ENCODE results near the gene OR5H1. TPM values are rescaled to one million over a fixed set of nuclear protein-coding genes. Genes with fewer than 3 reads are reported as not detected.

The OR5H1 gene
- total RNA-seq (not detected), polyA plus RNA-seq (not detected), total RNA-seq (not detected)

DNA sequence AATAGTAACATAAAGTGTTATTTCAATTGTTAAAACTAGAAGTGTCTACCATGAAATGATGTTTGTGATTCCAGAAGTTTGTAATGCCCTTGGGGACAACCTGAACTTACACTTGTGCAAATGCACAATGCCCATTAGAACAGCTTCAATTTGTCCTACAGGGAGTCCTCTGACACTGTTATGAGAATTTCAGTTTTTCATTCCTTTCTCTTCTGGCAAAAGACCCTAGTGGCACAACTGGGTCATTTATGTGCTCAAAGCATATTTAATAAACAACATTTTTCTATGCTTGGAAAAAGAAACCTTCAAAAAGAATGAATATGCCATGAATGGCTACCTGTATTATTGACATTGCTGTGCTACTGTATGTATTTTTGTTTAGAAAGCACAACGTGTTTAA is at the start of gene OR5H1:
TSS of gene OR5H1 (plus strand) at position 301 of the 400 bp plus-strand sequence. CDS start 1,977 bp downstream, outside the sequence.
- H3K36me3 Mint-ChIP-seq = no peaks in the 10 kb centered on the region
- no peaks in the 10 kb centered on the region for H3K4me1 ChIP-seq (ENCODE audit: control insufficient read depth in 2 of 2, insufficient read depth in 2 of 2, low read length in 2 of 2)
- H3K27me3 Mint-ChIP-seq = peaks cover 0 to 5% (median 0%) of the 10 kb centered on the region in 5 donors
- CTCF ChIA-PET = no interaction called here
- no peak within 1 kb of the TSS for H3K27ac Mint-ChIP-seq
- no peaks in the 10 kb centered on the region for H3K9me3 ChIP-seq (ENCODE audit: control insufficient read depth in 2 of 3, low read length in 3 of 3)
- no peak within 1 kb of the TSS for H3K4me3 ChIP-seq (ENCODE audit: low read length)
- H3K4me3 Mint-ChIP-seq = no peak within 1 kb of the TSS
- H3K27me3 ChIP-seq (ENCODE audit: control insufficient read depth in 2 of 2, insufficient read depth in 2 of 2, low read length in 2 of 2) = no peaks in the 10 kb centered on the region
- H3K27ac ChIP-seq (ENCODE audit: low read depth, low read length) = no peak within 1 kb of the TSS
- no peaks in the 10 kb centered on the region for H3K36me3 ChIP-seq (ENCODE audit: control insufficient read depth in 2 of 3, insufficient read depth in 3 of 3, low read length in 3 of 3)
- no peaks in the 10 kb centered on the region for H3K4me1 Mint-ChIP-seq
- POLR2A ChIA-PET = no interaction called here
- H3K9me3 Mint-ChIP-seq = peaks cover 0 to 1% (median 0%) of the 10 kb centered on the region in 11 donors
- DNase-seq (no peak), ATAC-seq (no peak)
- intact Hi-C loops (cut with micrococcal nuclease) = no loop called here

GRCh38 chr3:98086873-98087272 is 43.6 kb upstream of the OR5H1 start, which contains the start of gene OR5AC2:
OR5AC2 (plus strand) TSS chr3:98087173; CDS start chr3:98087173, 0 bp downstream.
- Mint-ChIP-seq H3K36me3 (no peaks in the 10 kb centered on the region), H3K4me1 (no peaks in the 10 kb centered on the region), H3K27me3 (peaks cover 0 to 7% (median 6%) of the 10 kb centered on the region in 5 donors), H3K4me3 (no peak within 1 kb of the TSS), H3K9me3 (peaks cover 0 to 7% (median 0%) of the 10 kb centered on the region in 11 donors), H3K27ac (no peak within 1 kb of the TSS)
- ChIA-PET POLR2A (no interaction called here), CTCF (no interaction called here)
- Histone ChIP-seq H3K4me3 (ENCODE audit: low read length) (no peak within 1 kb of the TSS), H3K9me3 (ENCODE audit: control insufficient read depth in 2 of 3, low read length in 3 of 3) (no peaks in the 10 kb centered on the region), H3K4me1 (ENCODE audit: control insufficient read depth in 2 of 2, insufficient read depth in 2 of 2, low read length in 2 of 2) (no peaks in the 10 kb centered on the region), H3K27me3 (ENCODE audit: control insufficient read depth in 2 of 2, insufficient read depth in 2 of 2, low read length in 2 of 2) (no peaks in the 10 kb centered on the region), H3K36me3 (ENCODE audit: control insufficient read depth in 2 of 3, insufficient read depth in 3 of 3, low read length in 3 of 3) (no peaks in the 10 kb centered on the region), H3K27ac (ENCODE audit: low read depth, low read length) (no peak within 1 kb of the TSS)
- intact Hi-C loops (cut with micrococcal nuclease) = no loop called here
- DNase-seq (no peak), ATAC-seq (no peak)

DNA sequence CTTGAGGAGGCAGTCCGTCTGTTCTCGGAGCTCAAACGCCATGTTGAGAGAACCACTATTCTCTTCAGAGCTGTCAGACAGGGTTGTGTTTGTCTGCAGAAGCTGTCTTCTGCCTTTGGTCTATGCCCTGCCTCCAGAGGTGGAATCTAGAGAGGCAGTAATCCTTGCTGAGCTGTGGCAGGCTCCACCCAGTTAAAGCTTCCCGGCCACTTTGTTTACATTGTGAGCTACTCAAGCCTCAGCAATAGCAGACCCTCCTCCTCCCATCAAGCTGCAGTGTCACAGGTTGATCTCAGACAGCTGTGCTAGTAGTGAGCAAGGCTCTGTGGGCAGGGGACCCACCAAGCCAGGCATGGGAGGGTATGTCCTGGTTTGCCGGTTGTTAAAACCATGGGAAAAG is 34.6 kb upstream of the OR5H1 start:
- Histone ChIP-seq H3K27ac (ENCODE audit: low read depth, low read length) (no peak overlapping the region), H3K4me1 (ENCODE audit: control insufficient read depth in 2 of 2, insufficient read depth in 2 of 2, low read length in 2 of 2) (no peaks in the 10 kb centered on the region), H3K4me3 (ENCODE audit: low read length) (no peak overlapping the region), H3K9me3 (ENCODE audit: control insufficient read depth in 2 of 3, low read length in 3 of 3) (no peaks in the 10 kb centered on the region), H3K36me3 (ENCODE audit: control insufficient read depth in 2 of 3, insufficient read depth in 3 of 3, low read length in 3 of 3) (no peaks in the 10 kb centered on the region), H3K27me3 (ENCODE audit: control insufficient read depth in 2 of 2, insufficient read depth in 2 of 2, low read length in 2 of 2) (no peaks in the 10 kb centered on the region)
- Mint-ChIP-seq H3K27ac (no peak overlapping the region), H3K36me3 (no peaks in the 10 kb centered on the region), H3K4me3 (no peak overlapping the region), H3K4me1 (peaks cover 0 to 2% (median 0%) of the 10 kb centered on the region in 7 donors), H3K9me3 (peaks cover 0 to 19% (median 3%) of the 10 kb centered on the region in 11 donors), H3K27me3 (peaks cover 4 to 11% (median 7%) of the 10 kb centered on the region in 5 donors)
- intact Hi-C loops (cut with micrococcal nuclease) = no loop called here
- CTCF ChIA-PET = no interaction called here
- DNase-seq = no peak
- POLR2A ChIA-PET = no interaction called here
- no peak for ATAC-seq

GRCh38 chr3:98099848-98100247 is 30.7 kb upstream of the OR5H1 start:
- Mint-ChIP-seq H3K36me3 (no peaks in the 10 kb centered on the region), H3K27ac (no peak overlapping the region), H3K9me3 (peaks cover 0 to 3% (median 0%) of the 10 kb centered on the region in 11 donors), H3K4me3 (no peak overlapping the region), H3K27me3 (peaks cover 0 to 10% (median 5%) of the 10 kb centered on the region in 5 donors), H3K4me1 (peaks cover 0 to 2% (median 0%) of the 10 kb centered on the region in 7 donors)
- H3K36me3 ChIP-seq (ENCODE audit: control insufficient read depth in 2 of 3, insufficient read depth in 3 of 3, low read length in 3 of 3) = no peaks in the 10 kb centered on the region
- DNase-seq (no peak), ATAC-seq (no peak)
- H3K4me1 ChIP-seq (ENCODE audit: control insufficient read depth in 2 of 2, insufficient read depth in 2 of 2, low read length in 2 of 2) = no peaks in the 10 kb centered on the region
- ChIA-PET POLR2A (no interaction called here), CTCF (no interaction called here)
- no peak overlapping the region for H3K27ac ChIP-seq (ENCODE audit: low read depth, low read length)
- no peaks in the 10 kb centered on the region for H3K27me3 ChIP-seq (ENCODE audit: control insufficient read depth in 2 of 2, insufficient read depth in 2 of 2, low read length in 2 of 2)
- intact Hi-C loops (cut with micrococcal nuclease) = no loop called here
- no peak overlapping the region for H3K4me3 ChIP-seq (ENCODE audit: low read length)
- H3K9me3 ChIP-seq (ENCODE audit: control insufficient read depth in 2 of 3, low read length in 3 of 3) = no peaks in the 10 kb centered on the region

GRCh38 chr3:98108162-98108561 is 22.4 kb upstream of the OR5H1 start:
- no peaks in the 10 kb centered on the region for H3K36me3 Mint-ChIP-seq
- no peaks in the 10 kb centered on the region for H3K27me3 ChIP-seq (ENCODE audit: control insufficient read depth in 2 of 2, insufficient read depth in 2 of 2, low read length in 2 of 2)
- no peak for ATAC-seq
- H3K4me1 ChIP-seq (ENCODE audit: control insufficient read depth in 2 of 2, insufficient read depth in 2 of 2, low read length in 2 of 2) = no peaks in the 10 kb centered on the region
- H3K9me3 Mint-ChIP-seq = peaks cover 0 to 43% (median 8%) of the 10 kb centered on the region in 11 donors
- no peak overlapping the region for H3K27ac ChIP-seq (ENCODE audit: low read depth, low read length)
- peaks cover 0 to 5% (median 0%) of the 10 kb centered on the region in 3 experiments for H3K9me3 ChIP-seq (ENCODE audit: control insufficient read depth in 2 of 3, low read length in 3 of 3)
- H3K4me3 Mint-ChIP-seq = no peak overlapping the region
- intact Hi-C loops (cut with micrococcal nuclease) = no loop called here
- POLR2A ChIA-PET = no interaction called here
- no peaks in the 10 kb centered on the region for H3K4me1 Mint-ChIP-seq
- H3K4me3 ChIP-seq (ENCODE audit: low read length) = no peak overlapping the region
- H3K27ac Mint-ChIP-seq = no peak overlapping the region
- no peak for DNase-seq
- peaks cover 0 to 13% (median 3%) of the 10 kb centered on the region in 5 donors for H3K27me3 Mint-ChIP-seq
- H3K36me3 ChIP-seq (ENCODE audit: control insufficient read depth in 2 of 3, insufficient read depth in 3 of 3, low read length in 3 of 3) = no peaks in the 10 kb centered on the region
- CTCF ChIA-PET = no interaction called here

DNA sequence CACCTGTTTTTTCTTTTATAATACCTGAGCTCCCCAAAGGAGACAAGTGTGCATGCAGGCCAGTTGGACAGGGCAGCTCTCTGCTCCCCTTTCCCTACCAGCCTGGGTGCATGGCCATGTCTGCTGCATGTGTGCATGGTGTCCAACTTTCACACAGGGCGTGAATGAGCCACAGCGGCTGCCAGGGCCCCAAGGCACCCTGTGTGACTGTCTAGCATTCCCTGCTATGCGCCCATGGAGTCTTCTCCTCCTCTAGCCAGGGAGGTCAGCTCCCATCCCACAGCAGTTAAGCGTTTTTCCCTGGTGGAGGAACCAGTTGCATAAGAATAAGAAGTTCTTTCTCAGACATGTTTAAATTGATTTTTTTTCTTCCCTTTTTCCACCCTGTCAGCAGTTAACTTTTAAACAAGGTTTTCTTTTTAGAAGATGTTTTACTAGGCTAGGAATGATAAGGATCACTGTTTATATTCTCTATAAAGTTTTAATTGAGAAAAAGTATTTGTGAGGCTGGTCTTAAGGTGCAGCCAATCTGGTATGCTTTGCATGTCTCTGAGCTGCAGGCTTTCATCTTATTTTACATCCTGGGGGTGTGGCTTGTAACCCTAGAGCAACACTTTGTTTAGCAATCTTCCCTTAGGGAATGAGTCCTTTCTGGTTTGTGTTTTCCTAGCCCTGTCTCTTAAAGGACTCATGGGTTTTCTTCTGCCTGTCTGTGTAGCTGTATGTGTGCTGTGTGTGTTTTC is 20.5 kb upstream of the OR5H1 start:
- Histone ChIP-seq H3K9me3 (ENCODE audit: control insufficient read depth in 2 of 3, low read length in 3 of 3) (peaks cover 0 to 5% (median 0%) of the 10 kb centered on the region in 3 experiments), H3K4me1 (ENCODE audit: control insufficient read depth in 2 of 2, insufficient read depth in 2 of 2, low read length in 2 of 2) (no peaks in the 10 kb centered on the region), H3K27me3 (ENCODE audit: control insufficient read depth in 2 of 2, insufficient read depth in 2 of 2, low read length in 2 of 2) (no peaks in the 10 kb centered on the region), H3K27ac (ENCODE audit: low read depth, low read length) (no peak overlapping the region), H3K4me3 (ENCODE audit: low read length) (no peak overlapping the region), H3K36me3 (ENCODE audit: control insufficient read depth in 2 of 3, insufficient read depth in 3 of 3, low read length in 3 of 3) (no peaks in the 10 kb centered on the region)
- Mint-ChIP-seq H3K36me3 (no peaks in the 10 kb centered on the region), H3K4me3 (no peak overlapping the region), H3K4me1 (no peaks in the 10 kb centered on the region), H3K27me3 (peaks cover 0 to 19% (median 3%) of the 10 kb centered on the region in 5 donors), H3K9me3 (peaks cover 0 to 61% (median 12%) of the 10 kb centered on the region in 11 donors), H3K27ac (no peak overlapping the region)
- POLR2A ChIA-PET = no interaction called here
- CTCF ChIA-PET = no interaction called here
- intact Hi-C loops (cut with micrococcal nuclease) = no loop called here
- no peak for ATAC-seq
- DNase-seq = no peak

- ChIA-PET CTCF (no interaction called here), POLR2A (no interaction called here)
- Histone ChIP-seq H3K9me3 (ENCODE audit: control insufficient read depth in 2 of 3, low read length in 3 of 3) (peaks cover 0 to 5% (median 0%) of the 10 kb centered on the region in 3 experiments), H3K4me1 (ENCODE audit: control insufficient read depth in 2 of 2, insufficient read depth in 2 of 2, low read length in 2 of 2) (no peaks in the 10 kb centered on the region), H3K27ac (ENCODE audit: low read depth, low read length) (no peak overlapping the region), H3K27me3 (ENCODE audit: control insufficient read depth in 2 of 2, insufficient read depth in 2 of 2, low read length in 2 of 2) (no peaks in the 10 kb centered on the region), H3K36me3 (ENCODE audit: control insufficient read depth in 2 of 3, insufficient read depth in 3 of 3, low read length in 3 of 3) (no peaks in the 10 kb centered on the region), H3K4me3 (ENCODE audit: low read length) (no peak overlapping the region)
- Mint-ChIP-seq H3K27me3 (peaks cover 0 to 15% (median 6%) of the 10 kb centered on the region in 5 donors), H3K4me1 (no peaks in the 10 kb centered on the region), H3K36me3 (no peaks in the 10 kb centered on the region), H3K9me3 (peaks cover 0 to 65% (median 12%) of the 10 kb centered on the region in 11 donors), H3K4me3 (no peak overlapping the region), H3K27ac (no peak overlapping the region)
- intact Hi-C loops (cut with micrococcal nuclease) = no loop called here
- no peak for DNase-seq
- ATAC-seq = no peak
Observed at GRCh38 chr3:98110550-98110908, 20.0 kb upstream of the OR5H1 start.
